M059J (cell line): ENCODE data around the gene RAB8B. TPM values are rescaled to one million over a fixed set of nuclear protein-coding genes. Genes with fewer than 3 reads are reported as not detected.
A peak's percentile ranks its signal among the peaks of the same experiment; 100 is the strongest.

ENCODE experiments used
- DNase-seq: peaks from one replicate; pipeline ENCODE4 v3.0.0-alpha.2; 2012; ENCODE audit warnings: low read depth
- total RNA-seq: library from RNA; depleted of rRNA; stranded (reverse); fragments of >200 nt; shearing (Covaris generic); gene quantifications from 2 replicates; pipeline ENCODE4 v1.2.3, GENCODE V29; 2014

RAB8B gene
- total RNA-seq, 1 experiment from 2014 or later, result 48.5 TPM

DNA sequence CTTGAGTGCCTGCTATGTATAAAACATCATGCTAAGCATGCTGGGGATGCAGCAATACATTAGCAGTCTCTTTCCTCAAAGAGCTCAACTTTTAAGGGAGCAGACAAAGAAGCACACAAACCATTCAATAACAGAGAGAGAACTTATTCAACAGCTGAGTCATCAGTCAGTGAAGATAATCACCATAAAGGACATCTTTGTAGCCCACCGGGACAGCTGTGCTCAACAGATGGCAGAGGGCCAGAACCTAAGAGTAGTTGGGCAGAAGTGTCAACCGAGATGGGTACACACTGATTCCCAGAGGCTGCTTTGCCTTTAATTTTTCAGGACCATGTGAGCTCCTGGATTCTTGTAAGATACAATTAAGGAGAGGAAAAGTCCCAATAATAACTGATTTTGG, 4.2 kb upstream of the RAB8B start:
- no peak for DNase-seq

GRCh38 chr15:63186065-63186464, 3.3 kb upstream of the RAB8B start:
- peak; percentile 85 for DNase-seq

- no peak for DNase-seq
Observed at GRCh38 chr15:63187589-63188226, 1.7 kb upstream of the RAB8B start.

DNA sequence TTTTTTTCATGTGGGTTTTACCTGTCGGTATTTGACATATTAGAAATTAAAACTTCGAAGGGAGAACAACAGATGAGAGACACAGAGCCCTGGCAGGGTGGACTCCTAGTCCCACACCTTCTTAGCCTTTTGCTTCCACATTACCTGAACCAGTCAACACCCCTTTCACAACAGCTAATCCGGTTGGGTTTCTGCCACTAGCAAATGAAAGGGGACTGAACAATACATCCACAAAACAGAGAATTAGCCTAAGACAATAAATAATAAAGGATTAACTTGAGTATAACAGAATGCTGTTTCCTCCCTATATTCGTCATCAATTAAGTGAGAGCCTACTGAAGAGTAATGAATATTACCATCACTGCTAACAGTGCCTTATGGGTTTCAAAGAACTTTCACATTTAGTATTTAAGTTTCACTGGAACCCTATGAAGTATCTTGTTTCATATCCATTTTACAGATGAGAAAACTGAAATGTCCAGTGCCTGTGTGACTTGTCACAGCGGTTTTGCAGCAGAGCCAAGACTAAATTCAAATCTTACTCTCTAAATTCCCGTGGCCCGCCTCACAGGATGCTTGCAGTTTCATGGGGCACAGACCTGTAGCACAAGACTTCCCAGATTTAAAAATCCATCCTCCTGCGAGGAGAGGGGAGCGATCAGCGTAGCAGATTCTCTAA, 1.0 kb upstream of the RAB8B start:
- DNase-seq, result peak; percentile 42

DNA sequence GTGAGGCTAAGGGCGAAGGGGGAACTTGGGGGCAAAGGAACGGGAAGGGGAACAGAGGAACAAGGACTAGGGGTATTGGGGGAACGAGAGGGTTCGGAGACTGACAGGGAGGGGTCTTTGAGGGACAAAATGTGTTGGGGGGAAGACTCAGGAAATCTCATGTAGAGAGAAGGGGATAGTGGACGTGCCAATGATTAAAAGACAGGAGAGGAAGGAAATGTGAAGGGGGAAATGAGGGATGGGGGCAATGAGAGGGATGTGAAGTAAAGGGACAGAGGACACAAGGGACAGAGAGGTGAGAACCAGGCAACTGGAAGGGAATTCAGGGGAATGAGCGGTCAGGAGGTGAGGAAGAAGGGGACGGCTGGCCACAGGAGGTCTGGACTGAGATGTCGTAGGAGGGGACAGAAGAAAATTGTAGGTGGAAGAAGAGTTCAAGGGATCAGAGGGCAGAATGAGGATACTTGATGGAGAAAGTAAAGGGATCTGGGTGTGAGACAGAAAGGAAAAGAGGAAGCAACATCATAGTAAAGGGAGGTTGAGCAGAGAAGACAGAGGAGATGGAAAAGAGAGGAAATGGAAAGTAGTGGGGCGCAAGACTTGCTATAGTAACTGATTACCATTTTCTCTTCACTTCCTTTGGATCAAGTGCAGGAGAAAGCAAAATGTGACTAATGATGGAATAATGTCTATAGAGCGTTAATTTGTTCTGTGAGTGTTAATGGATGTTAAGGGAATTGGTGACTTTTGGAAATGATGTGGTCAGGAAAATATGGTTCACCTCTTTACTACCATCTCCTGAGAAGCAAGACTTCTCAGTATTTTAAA, 749 bp downstream of the RAB8B start:
- peak; percentile 42 for DNase-seq

GRCh38 chr15:63190769-63191649, 1.6 kb downstream of the RAB8B start:
- no peak for DNase-seq

DNA sequence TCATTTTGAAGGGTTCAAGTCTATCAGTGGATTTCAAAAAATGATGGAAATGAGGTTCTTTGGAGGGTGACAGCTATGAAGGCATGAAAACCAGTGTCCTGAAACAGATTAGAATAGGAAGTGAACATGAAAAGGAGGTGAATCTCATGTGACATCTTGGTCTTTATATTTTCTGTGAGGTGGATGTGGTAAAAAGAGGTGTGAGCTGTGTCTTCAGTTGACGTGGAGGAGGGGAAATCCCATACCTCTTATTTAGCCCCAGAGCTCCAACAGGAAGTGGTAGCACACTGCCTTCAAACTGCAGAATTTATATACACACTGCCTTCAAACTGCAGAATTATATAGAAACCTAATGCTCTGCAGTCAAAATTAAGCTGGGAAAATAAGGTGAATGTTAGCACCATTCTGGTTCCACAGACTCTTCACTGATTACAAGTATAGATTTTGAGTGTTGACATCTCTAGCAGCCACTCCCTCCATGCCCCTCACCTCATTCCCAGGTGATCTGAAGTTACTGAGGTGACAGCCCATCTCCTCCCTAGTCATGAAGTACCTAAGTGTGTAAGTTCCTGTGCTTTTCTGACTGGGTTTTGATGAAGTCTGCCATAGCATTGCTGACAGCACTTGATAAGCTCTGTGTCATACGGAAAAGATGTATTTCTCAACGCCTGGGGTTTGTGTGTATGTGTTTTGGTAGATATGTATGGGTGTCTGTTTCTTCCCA, 2.7 kb downstream of the RAB8B start:
- DNase-seq, result no peak

GRCh38 chr15:63192619-63193206, 3.3 kb downstream of the RAB8B start:
- DNase-seq, result no peak

DNA sequence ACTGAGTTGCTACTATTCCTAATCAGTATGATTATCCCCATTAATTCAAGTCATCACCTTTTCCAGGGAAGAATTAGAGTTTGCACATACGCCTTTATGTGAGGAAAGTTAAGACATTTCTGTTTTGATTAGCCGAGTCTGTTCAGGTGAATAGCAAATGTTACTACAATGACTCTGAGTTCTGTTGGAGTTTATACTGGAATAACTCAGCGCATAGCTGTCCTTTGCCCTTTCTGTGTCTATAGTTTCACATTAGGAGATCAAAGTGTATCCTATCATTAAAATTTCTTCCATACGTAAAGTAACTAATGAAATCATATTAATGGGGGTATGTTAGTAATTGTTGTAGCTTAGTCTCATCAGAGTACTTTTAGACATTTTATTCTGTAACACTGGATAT, 4.9 kb downstream of the RAB8B start:
- no peak for DNase-seq

DNA sequence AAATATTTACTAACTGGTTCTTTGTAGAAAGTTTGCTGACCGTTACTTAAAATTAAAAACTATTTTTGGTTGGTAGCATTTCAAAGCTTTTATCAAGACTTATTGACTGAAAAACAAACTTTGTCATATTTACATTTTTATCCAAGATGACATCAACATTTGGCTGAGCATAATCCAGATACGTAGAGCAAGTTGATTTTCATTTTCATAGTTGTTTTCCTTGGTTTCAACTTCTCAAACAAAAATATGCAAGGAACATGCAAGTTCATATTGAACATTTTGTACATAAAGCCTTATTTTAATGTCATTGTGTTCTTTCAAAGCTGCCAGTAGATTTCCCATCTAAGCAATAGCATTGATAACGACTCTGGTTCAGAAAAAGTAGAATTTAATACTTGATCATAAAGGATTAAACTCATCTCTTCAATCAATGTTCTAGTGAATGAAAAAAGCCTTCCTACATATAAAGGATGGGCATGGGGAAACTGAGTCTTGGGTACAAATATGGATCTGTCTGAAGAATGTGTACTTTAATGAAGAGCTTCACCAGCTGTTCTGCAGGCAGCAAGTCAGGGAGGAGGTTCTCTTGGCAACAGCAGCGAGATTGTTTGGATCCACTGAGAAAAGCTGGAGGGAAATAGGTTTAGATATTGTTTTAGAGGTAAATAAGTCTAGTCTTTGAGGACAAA, 5.6 kb downstream of the RAB8B start:
- no peak for DNase-seq

DNA sequence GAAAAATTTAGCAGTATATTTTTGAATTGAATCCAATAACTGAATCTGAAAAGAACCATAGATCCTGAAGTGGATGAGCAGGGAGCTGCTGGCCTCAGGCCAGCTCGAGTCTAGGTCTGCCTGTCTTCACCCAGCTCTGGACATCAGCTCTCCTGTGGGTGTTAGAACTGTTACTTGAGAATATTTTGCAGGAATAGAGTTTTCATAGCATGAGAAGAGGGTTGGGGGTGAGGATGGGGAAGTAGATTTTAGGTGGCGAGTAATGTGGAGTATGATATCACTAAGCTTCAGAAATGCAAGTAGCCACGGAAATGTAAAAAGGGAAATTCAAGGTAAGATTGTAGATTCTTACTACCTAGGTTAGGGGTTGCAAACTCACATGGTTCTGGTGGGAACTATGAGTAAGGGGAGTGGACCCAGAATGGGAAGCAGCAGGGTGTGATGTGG, 6.2 kb downstream of the RAB8B start:
- no peak for DNase-seq

- no peak for DNase-seq
Observed at GRCh38 chr15:63196842-63197241, 7.4 kb downstream of the RAB8B start.

DNA sequence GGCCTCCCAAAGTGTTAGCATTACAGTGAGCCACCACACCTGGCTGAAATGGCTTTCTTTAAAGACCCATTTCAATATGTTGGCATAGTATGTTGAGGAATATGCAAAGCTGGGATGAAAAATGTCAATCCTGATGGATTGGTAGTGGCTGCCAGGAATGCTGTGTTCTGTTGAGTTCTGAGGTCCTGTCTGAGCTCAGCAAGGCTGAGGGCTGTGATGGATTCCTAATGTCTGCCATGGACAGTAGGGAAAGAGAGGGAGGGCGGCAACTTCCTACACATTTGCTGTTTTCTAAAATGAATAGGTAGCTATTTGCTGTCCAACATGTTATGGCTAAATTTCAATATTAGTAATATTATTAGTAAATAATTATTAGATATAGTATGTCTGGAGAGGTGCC, 8.2 kb downstream of the RAB8B start:
- no peak for DNase-seq

GRCh38 chr15:63198371-63199250, 9.2 kb downstream of the RAB8B start:
- DNase-seq, result peak; percentile 70

DNA sequence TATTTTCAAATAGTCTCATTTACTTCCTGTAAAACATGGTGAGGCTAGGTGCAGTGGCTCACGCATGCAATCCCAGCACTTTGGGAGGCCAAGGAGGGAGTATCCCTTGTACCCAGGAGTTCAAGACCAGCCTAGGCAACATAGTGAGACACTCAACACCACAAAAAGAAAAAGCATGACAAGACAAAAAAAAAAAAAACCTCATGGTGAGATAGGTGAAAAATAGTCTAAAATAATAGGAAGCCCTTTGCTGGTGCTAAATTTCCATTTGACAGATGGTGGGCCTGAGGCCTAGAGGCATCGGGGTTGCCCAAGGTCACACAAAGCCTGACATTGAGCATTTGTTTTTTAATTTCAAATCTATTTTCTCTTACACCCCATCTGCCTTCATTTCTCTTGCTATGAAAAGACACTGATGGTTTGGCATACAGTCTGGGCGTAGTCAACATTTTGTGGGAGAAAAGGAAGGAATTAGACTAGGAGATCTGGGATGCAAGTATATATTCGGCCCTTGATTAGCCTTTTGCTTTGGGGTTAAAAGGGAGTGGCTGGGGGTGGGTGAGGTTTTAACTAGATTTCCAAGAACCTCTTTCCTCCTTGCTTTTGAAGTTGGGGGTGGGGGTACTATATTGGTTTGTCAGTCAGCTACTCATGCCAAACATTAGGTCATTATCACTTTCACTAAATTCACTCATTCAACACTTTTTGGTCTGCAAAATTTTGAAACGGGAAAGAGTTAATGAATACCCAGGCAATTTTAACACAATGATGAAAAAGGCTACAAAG, 11.3 kb downstream of the RAB8B start:
- DNase-seq, result no peak

DNA sequence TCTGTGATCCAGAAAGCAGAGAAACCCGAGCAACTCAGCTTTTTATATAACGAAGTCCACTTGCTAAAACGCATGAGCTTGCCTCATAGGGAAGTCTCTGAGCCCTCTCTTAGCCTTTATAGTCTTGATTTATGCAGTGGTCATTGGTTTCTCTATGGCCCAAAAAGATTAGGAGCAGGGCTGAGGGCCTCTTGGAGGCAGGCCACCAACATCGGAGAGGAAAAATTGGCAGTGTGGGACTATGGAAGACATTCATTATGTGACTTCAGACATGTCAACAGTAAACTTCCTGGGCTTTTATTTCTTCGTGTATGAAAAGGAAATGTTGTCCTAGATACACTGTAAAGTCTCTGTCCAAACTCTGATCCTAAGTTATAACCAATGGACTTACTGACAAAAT, 13.5 kb downstream of the RAB8B start:
- no peak for DNase-seq

DNA sequence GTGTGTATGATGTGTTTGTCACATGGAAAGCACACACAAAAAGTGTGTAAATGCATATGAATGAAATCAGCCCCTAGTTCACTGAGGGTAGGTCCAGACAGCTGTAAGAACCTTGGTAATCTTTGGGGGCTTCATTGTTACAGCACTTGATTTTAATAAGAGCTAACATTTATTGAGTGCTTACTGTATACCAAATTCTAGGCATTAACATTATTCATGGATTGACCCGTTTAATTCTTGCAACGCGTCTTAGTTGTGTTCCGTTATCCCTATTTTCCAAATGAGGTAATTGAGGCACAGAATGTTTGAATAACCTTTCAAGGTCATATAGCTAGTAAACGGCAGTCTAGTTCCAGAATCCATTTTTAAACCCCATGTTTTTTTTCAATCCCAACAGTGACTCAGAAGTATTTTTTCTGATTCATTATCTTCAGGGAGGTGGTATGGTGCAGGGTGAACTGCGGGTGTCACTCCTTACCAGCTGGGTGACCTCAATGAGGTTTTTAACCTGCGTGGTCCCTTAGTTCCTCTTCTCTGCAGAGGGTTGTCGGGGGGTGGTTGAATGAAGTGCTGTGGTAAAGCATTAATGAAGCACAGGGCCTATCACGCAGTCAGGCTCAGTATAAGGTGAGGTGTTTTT, 14.2 kb downstream of the RAB8B start:
- DNase-seq, result peak; percentile 70

DNA sequence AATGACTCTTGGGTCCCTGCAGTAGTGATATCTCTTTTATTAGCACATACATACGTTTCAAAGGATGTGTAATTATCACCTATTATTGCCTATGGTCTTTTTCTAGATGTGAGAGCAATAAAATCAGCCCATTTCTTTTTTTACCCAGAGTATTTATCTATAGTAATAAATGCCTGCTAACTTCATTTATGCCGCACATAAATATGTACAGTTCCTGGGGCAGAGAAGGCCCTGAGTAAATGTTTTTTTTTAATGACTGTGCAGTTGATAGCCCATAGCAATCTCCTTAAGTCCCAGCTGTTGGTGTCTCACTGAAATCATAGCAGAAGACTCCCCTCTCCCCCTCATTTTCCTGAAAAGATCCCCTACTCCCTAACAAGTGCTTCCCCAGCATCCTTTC, 16.7 kb downstream of the RAB8B start:
- DNase-seq, result no peak
